Uterus (tissue), 2 donors: Measurements from ENCODE around the gene CST9.

Source experiments
- CTCF ChIP-seq, 4 experiments: fragments of 200-600 bp in 2 of 4; fragments of 450-650 bp in 2 of 4; sonication (generic) in 2 of 4; IDR thresholded peaks; one replicate each; pipeline ENCODE4 v1.5.1; 2016 to 2019; ENCODE audit warnings: antibody characterized with exemption in 4 of 4, mild to moderate bottlenecking in 2 of 4, moderate library complexity in 1 of 4
- POLR2A ChIP-seq, 2 donors: fragments of 450-650 bp; IDR thresholded peaks; one replicate each; pipeline ENCODE4 v1.6.1; 2016; ENCODE audit warnings: antibody characterized with exemption in 2 of 2, mild to moderate bottlenecking in 1 of 2, moderate library complexity in 1 of 2

GRCh38 chr20:23585449-23585807, 20.3 kb downstream of the CST9 start:
- no peak for TF ChIP-seq CTCF (IDR thresholded peaks at IDR 0.05)
- TF ChIP-seq POLR2A (IDR thresholded peaks at IDR 0.05), result no peak
